Measurements from ENCODE around the gene FOXB2.
"Not testable (repeated sequence)": the region's sequence is repeated elsewhere in the genome, so short reads cannot be mapped to it uniquely, and the experiment has no call there.

The FOXB2 gene

GRCh38 chr9:77019236-77019925 is at the start of gene FOXB2:
Gene FOXB2 (plus strand): TSS chr9:77019655. CDS start chr9:77019655, 0 bp downstream.
- no peak for DNase-seq

- DNase-seq = no peak
These were observed 49.7 kb upstream of the FOXB2 start for GRCh38 chr9:76969716-76970115.

GRCh38 chr9:76978831-76979230 is 40.6 kb upstream of the FOXB2 start:
- DNase-seq = not testable (repeated sequence)

GRCh38 chr9:76980566-76980965 is 38.9 kb upstream of the FOXB2 start:
- no peak for DNase-seq

- no peak for DNase-seq
These were observed 35.0 kb upstream of the FOXB2 start for GRCh38 chr9:76984486-76984885.

GRCh38 chr9:76985581-76985980 is 33.9 kb upstream of the FOXB2 start:
- no peak for DNase-seq

- DNase-seq = no peak
These were observed 31.8 kb upstream of the FOXB2 start for GRCh38 chr9:76987594-76988200.

GRCh38 chr9:76988941-76989340 is 30.5 kb upstream of the FOXB2 start:
- DNase-seq = no peak

- no peak for DNase-seq
These were observed 30.0 kb upstream of the FOXB2 start for GRCh38 chr9:76989501-76989900.

GRCh38 chr9:76996700-76997099 is 22.8 kb upstream of the FOXB2 start:
- DNase-seq = no peak

GRCh38 chr9:76999261-76999660 is 20.2 kb upstream of the FOXB2 start:
- DNase-seq = no peak

GRCh38 chr9:77000330-77000729 is 19.1 kb upstream of the FOXB2 start:
- DNase-seq = no peak

GRCh38 chr9:77003366-77003765 is 16.1 kb upstream of the FOXB2 start:
- DNase-seq = no peak

GRCh38 chr9:77005216-77005615 is 14.2 kb upstream of the FOXB2 start:
- DNase-seq = no peak

GRCh38 chr9:77010527-77010926 is 8.9 kb upstream of the FOXB2 start:
- no peak for DNase-seq

- DNase-seq = peak; percentile 60
These were observed 7.3 kb upstream of the FOXB2 start for GRCh38 chr9:77011973-77012821.

GRCh38 chr9:77013206-77013931 is 6.1 kb upstream of the FOXB2 start:
- no peak for DNase-seq

GRCh38 chr9:77013932-77014596 is 5.4 kb upstream of the FOXB2 start:
- no peak for DNase-seq

- DNase-seq = no peak
These were observed 4.7 kb upstream of the FOXB2 start for GRCh38 chr9:77014597-77015263.

- DNase-seq = no peak
These were observed 4.0 kb upstream of the FOXB2 start for GRCh38 chr9:77015327-77016048.

GRCh38 chr9:77016121-77016525 is 3.3 kb upstream of the FOXB2 start:
- no peak for DNase-seq

All from activated naive CD4-positive, alpha-beta T cell treated with anti-CD3 and anti-CD28 coated beads, Interleukin-2, amount 50 U/mL, for 16 hours (primary cell).